HCT116 (cell line): ENCODE results near the gene C2orf92. TPM values are rescaled to one million over a fixed set of nuclear protein-coding genes. Genes with fewer than 3 reads are reported as not detected.

Experiments used
- ATAC-seq: fragments of 200-7000 bp; cut with Tn5 transposase; 2 replicates; pipeline ENCODE4 v1.9.1; 2020; ENCODE audit warnings: mild to moderate bottlenecking, moderate library complexity
- BruUV-seq: library from RNA; stranded (reverse); fragments of 400-500 nt; replicated peaks from 2 replicates; lab custom pipeline; 2021; lab: Mats Ljungman, UMichigan
- CTCF ChIA-PET: fragments of 300-600 bp; sonication (Branson Sonifier 250); formaldehyde crosslinking; loops from one replicate; lab custom pipeline; 2021; ENCODE audit warnings: antibody characterized with exemption; lab: Charles Lee
- POLR2A ChIA-PET: fragments of 300-600, 350-600 bp; sonication (Branson Sonifier 250); formaldehyde crosslinking; loops from one replicate; lab custom pipeline; 2021; ENCODE audit warnings: antibody characterized with exemption; lab: Charles Lee
- RAD21 ChIA-PET, 2 experiments: fragments of 300-600 bp; sonication (Branson Sonifier 250); formaldehyde crosslinking; loops; one replicate each; lab custom pipeline; 2023; ENCODE audit warnings: low total read pairs in 2 of 2; ENCODE audit not compliant: uncharacterized antibody in 2 of 2, unreplicated experiment in 2 of 2, low non-redundant PET in 1 of 2; lab: Charles Lee
- DNase-seq: peaks from one replicate; pipeline ENCODE4 v3.0.0-alpha.2; 2010; ENCODE audit warnings: low read depth, low spot score
- H2AFZ ChIP-seq: fragments of 200-600 bp; shearing (Covaris generic), sonication (generic); 2 replicates; pipeline ENCODE4 v1.6.1; 2017; ENCODE audit warnings: low read depth, mixed run types, mixed read lengths, antibody characterized with exemption, low read length; ENCODE audit not compliant: poor library complexity, severe bottlenecking
- H3K27ac ChIP-seq: 2 replicates; pipeline ENCODE4 v1.5.1; 2012; ENCODE audit warnings: low read depth, low read length
- H3K27me3 ChIP-seq: fragments of 200-600 bp; sonication (generic); 2 replicates; pipeline ENCODE4 v1.6.1; 2016; ENCODE audit warnings: mixed run types, low read length, mixed read lengths; ENCODE audit not compliant: insufficient read depth
- H3K36me3 ChIP-seq, 2 experiments: fragments of 200-500 bp in 1 of 2; fragments of 200-600 bp in 1 of 2; sonication (Bioruptor generic) in 1 of 2; sonication (generic) in 1 of 2; 2 replicates each; pipeline versions ENCODE4 v1.5.1 to v1.6.1; 2014 to 2016; ENCODE audit warnings: low read length in 2 of 2, inconsistent platforms in 1 of 2, mixed read lengths in 1 of 2, mixed run types in 1 of 2; ENCODE audit not compliant: insufficient read depth in 2 of 2, control insufficient read depth in 1 of 2
- H3K4me1 ChIP-seq, 2 experiments: fragments of 200-600 bp in 1 of 2; sonication (generic) in 1 of 2; 2 replicates each; pipeline versions ENCODE4 v1.5.1 to v1.6.1; 2012 to 2017; ENCODE audit warnings: low read length in 2 of 2, inconsistent platforms in 1 of 2, mild to moderate bottlenecking in 1 of 2, mixed read lengths in 1 of 2, mixed run types in 1 of 2, moderate library complexity in 1 of 2; ENCODE audit not compliant: insufficient read depth in 2 of 2, control insufficient read depth in 1 of 2
- H3K4me2 ChIP-seq: fragments of 200-600 bp; sonication (generic); 2 replicates; pipeline ENCODE4 v1.6.1; 2017; ENCODE audit warnings: mixed run types, low read length, mixed read lengths
- H3K4me3 ChIP-seq, 2 experiments: fragments of 200-600 bp in 1 of 2; sonication (generic) in 1 of 2; replicated peaks in 1 of 2; 2 replicates each; pipeline ENCODE4 v1.5.1; 2011 to 2016; ENCODE audit warnings: low read length in 2 of 2, control low read depth in 1 of 2, low read depth in 1 of 2, mild to moderate bottlenecking in 1 of 2, mixed read lengths in 1 of 2, mixed run types in 1 of 2
- H3K79me2 ChIP-seq: fragments of 200-600 bp; sonication (generic); 2 replicates; pipeline ENCODE4 v1.6.1; 2017; ENCODE audit warnings: mild to moderate bottlenecking, mixed run types, low read length, moderate library complexity, mixed read lengths; ENCODE audit not compliant: insufficient read depth
- H3K9ac ChIP-seq: fragments of 200-600 bp; sonication (generic); 2 replicates; pipeline ENCODE4 v1.6.1; 2016; ENCODE audit warnings: low read length, mixed read lengths
- H3K9me2 ChIP-seq: fragments of 200-600 bp; sonication (generic), shearing (Covaris generic); 2 replicates; pipeline ENCODE4 v1.6.1; 2017; ENCODE audit warnings: mixed run types, mild to moderate bottlenecking, moderate library complexity; ENCODE audit not compliant: insufficient read depth
- H3K9me3 ChIP-seq, 2 experiments: fragments of 200-500 bp in 1 of 2; fragments of 200-600 bp in 1 of 2; sonication (Bioruptor generic) in 1 of 2; sonication (generic) in 1 of 2; 2 replicates each; pipeline ENCODE4 v1.6.1; 2014 to 2017; ENCODE audit warnings: low read length in 2 of 2, mixed read lengths in 2 of 2, inconsistent platforms in 1 of 2, low read depth in 1 of 2, mild to moderate bottlenecking in 1 of 2, mixed run types in 1 of 2, moderate library complexity in 1 of 2; ENCODE audit not compliant: control insufficient read depth in 1 of 2, insufficient read depth in 1 of 2
- H4K20me1 ChIP-seq: fragments of 200-600 bp; sonication (generic), shearing (Covaris generic); 2 replicates; pipeline ENCODE4 v1.6.1; 2017; ENCODE audit warnings: mixed run types, mild to moderate bottlenecking, moderate library complexity; ENCODE audit not compliant: insufficient read depth
- CBX3 ChIP-seq: IDR thresholded peaks from 2 replicates; pipeline ENCODE4 v1.6.1; 2012; ENCODE audit warnings: low read depth
- EGR1 ChIP-seq: IDR thresholded peaks from 2 replicates; pipeline ENCODE4 v1.6.1; 2012; ENCODE audit warnings: low read depth
- EZH2 ChIP-seq: fragments of 200-600 bp; sonication (generic); IDR thresholded peaks from 2 replicates; pipeline ENCODE4 v1.6.1; 2017; ENCODE audit warnings: antibody characterized with exemption, mixed run types
- EZH2phosphoT487 ChIP-seq: fragments of 200-600 bp; IDR thresholded peaks from 2 replicates; pipeline ENCODE4 v1.6.1; 2018; ENCODE audit warnings: antibody characterized with exemption, borderline replicate concordance
- JUND ChIP-seq: IDR thresholded peaks from 2 replicates; pipeline ENCODE4 v1.6.1; 2012
- MAX ChIP-seq: IDR thresholded peaks from 2 replicates; pipeline ENCODE4 v1.6.1; 2012
- POLR2AphosphoS5 ChIP-seq: IDR thresholded peaks from 2 replicates; pipeline ENCODE4 v1.6.1; 2011; ENCODE audit warnings: mild to moderate bottlenecking, low read depth, low read length, moderate library complexity
- intact Hi-C: fragments of 100-400 bp; cut with micrococcal nuclease; formaldehyde crosslinking; loops from 2 replicates; pipeline ENCODE4 v1.10.0; 2022
- total RNA-seq: library from RNA; stranded (reverse); gene quantifications from one replicate; pipeline ENCODE4 v1.2.1, GENCODE V29; 2021; ENCODE audit not compliant: unreplicated experiment
- TF ChIP-seq, protein P1 (sequence below): IDR thresholded peaks from 2 replicates; pipeline ENCODE4 v1.6.1; 2012; ENCODE audit warnings: low read depth
- TF ChIP-seq, protein P2 (sequence below), 3 experiments: fragments of 200-600 bp in 1 of 3; sonication (generic) in 1 of 3; IDR thresholded peaks in 2 of 3; conservative IDR thresholded peaks in 1 of 3; 2 replicates each; pipeline ENCODE4 v1.5.1; 2012 to 2017; ENCODE audit warnings: low read depth in 2 of 3, low read length in 2 of 3, antibody characterized with exemption in 1 of 3, borderline replicate concordance in 1 of 3, control low read depth in 1 of 3, mild to moderate bottlenecking in 1 of 3, mixed read lengths in 1 of 3, mixed run types in 1 of 3, moderate library complexity in 1 of 3; ENCODE audit not compliant: insufficient read depth in 1 of 3

The C2orf92 gene
- total RNA-seq, 1 experiment from 2014 or later = 3.0 TPM

DNA sequence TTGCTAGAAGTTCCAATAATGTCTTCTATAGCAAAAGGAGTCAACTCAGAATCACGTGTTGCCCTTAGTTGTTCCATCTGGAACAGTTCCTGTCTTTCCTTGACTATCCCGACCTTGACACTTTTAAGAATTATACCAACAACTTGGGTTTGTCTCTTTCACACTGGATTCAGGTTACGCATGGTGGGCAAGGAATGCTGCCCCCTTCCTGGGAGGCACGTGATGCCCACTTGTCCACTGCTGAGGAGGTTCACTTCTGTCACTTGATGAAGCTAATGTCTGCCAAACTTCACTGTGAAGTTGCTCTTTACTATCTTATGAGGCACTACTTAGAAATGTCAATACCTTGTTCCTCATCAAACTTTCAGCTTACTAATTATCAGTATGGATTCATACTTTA lies 18.4 kb upstream of the C2orf92 start (continued):
- TF ChIP-seq, protein P1, sequence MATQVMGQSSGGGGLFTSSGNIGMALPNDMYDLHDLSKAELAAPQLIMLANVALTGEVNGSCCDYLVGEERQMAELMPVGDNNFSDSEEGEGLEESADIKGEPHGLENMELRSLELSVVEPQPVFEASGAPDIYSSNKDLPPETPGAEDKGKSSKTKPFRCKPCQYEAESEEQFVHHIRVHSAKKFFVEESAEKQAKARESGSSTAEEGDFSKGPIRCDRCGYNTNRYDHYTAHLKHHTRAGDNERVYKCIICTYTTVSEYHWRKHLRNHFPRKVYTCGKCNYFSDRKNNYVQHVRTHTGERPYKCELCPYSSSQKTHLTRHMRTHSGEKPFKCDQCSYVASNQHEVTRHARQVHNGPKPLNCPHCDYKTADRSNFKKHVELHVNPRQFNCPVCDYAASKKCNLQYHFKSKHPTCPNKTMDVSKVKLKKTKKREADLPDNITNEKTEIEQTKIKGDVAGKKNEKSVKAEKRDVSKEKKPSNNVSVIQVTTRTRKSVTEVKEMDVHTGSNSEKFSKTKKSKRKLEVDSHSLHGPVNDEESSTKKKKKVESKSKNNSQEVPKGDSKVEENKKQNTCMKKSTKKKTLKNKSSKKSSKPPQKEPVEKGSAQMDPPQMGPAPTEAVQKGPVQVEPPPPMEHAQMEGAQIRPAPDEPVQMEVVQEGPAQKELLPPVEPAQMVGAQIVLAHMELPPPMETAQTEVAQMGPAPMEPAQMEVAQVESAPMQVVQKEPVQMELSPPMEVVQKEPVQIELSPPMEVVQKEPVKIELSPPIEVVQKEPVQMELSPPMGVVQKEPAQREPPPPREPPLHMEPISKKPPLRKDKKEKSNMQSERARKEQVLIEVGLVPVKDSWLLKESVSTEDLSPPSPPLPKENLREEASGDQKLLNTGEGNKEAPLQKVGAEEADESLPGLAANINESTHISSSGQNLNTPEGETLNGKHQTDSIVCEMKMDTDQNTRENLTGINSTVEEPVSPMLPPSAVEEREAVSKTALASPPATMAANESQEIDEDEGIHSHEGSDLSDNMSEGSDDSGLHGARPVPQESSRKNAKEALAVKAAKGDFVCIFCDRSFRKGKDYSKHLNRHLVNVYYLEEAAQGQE = no peak
- no peak for TF ChIP-seq EZH2
- TF ChIP-seq EGR1 = no peak
- TF ChIP-seq CBX3 = no peak
- TF ChIP-seq JUND = no peak
- no peak for TF ChIP-seq EZH2phosphoT487
- no peak for TF ChIP-seq MAX

DNA sequence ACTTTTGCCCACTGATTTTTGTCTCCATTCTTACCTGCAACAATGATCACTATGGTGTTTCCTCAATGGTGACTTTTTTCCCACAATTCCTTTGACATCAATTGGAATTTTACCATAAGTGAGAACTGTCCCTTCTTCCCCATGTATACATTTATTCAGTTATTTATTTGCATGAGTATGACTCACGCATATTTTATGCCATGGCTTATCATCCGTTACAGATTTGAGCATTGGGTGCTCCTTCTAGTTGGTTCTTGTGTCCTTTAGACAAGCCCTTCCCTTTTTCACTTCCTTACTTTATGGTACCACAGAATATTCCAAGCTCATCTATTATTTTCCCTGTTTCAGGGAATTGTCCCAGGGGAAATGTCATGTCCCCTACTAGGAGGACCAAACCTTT lies 16.0 kb upstream of the C2orf92 start:
- Histone ChIP-seq H2AFZ (no peak overlapping the region), H3K9me3 (no peaks in the 10 kb centered on the region), H3K27ac (no peak overlapping the region), H3K9ac (no peak overlapping the region), H3K27me3 (no peaks in the 10 kb centered on the region), H3K4me3 (no peak overlapping the region), H3K36me3 (peaks cover 8 to 11% of the 10 kb centered on the region in 2 experiments; a peak in 3 of 4 replicates), H3K79me2 (no peaks in the 10 kb centered on the region), H3K4me2 (no peak overlapping the region), H4K20me1 (no peaks in the 10 kb centered on the region), H3K4me1 (no peaks in the 10 kb centered on the region; a peak in 1 of 4 replicates), H3K9me2 (no peaks in the 10 kb centered on the region)
- DNase-seq = no peak
- CTCF ChIA-PET = no interaction called here
- TF ChIP-seq POLR2AphosphoS5 (no peak), CBX3 (no peak)
- TF ChIP-seq, protein P2, sequence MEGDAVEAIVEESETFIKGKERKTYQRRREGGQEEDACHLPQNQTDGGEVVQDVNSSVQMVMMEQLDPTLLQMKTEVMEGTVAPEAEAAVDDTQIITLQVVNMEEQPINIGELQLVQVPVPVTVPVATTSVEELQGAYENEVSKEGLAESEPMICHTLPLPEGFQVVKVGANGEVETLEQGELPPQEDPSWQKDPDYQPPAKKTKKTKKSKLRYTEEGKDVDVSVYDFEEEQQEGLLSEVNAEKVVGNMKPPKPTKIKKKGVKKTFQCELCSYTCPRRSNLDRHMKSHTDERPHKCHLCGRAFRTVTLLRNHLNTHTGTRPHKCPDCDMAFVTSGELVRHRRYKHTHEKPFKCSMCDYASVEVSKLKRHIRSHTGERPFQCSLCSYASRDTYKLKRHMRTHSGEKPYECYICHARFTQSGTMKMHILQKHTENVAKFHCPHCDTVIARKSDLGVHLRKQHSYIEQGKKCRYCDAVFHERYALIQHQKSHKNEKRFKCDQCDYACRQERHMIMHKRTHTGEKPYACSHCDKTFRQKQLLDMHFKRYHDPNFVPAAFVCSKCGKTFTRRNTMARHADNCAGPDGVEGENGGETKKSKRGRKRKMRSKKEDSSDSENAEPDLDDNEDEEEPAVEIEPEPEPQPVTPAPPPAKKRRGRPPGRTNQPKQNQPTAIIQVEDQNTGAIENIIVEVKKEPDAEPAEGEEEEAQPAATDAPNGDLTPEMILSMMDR (IDR thresholded peaks at IDR 0.05 in 2 of 3, conservative IDR thresholded peaks at IDR 0.05 in 1 of 3; ENCODE audit: borderline replicate concordance in 1 of 3, insufficient read depth in 1 of 3, low read depth in 2 of 3, low read length in 2 of 3) = no peak
- POLR2A ChIA-PET = interaction anchor here (1.0 kb wide), 1 partner anchor 11 kb away, joined by 5 read pairs; the partner anchor contains the start of gene ACTR1B
- no peak for ATAC-seq
- intact Hi-C loops = no loop called here
- no TSS peak for BruUV-seq
- RAD21 ChIA-PET = no interaction called here
